HG02759 (cell line): ENCODE measurements around the gene PPP3R1.
A peak's percentile ranks its signal among the peaks of the same experiment; 100 is the strongest.

Experiments used
- ATAC-seq: cut with Tn5 transposase; IDR thresholded peaks from one replicate; pipeline ENCODE4 v1.9.1; 2021; ENCODE audit warnings: mild to moderate bottlenecking, moderate library complexity; ENCODE audit not compliant: unreplicated experiment

The PPP3R1 gene

DNA sequence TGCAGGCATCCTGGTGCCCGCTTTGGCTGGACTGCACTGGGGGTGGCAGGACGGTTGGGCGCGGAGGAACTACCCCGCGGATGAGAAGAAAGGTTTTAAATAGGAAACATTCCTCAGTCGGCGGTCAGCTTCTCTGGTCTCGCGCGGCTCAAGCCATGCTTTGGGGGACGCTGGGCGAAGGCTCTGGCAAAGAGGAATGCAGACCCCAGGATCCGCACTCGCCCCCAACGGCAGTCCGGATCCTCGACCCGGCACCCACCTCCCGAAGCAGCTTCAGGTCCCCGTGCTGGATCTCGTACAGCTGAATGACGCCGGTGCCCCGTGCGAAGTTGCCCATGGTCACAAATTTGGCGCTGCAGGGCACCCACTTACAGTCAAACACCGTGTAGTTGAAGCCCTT, 95.3 kb downstream of the PPP3R1 start:
- ATAC-seq = peak; percentile 27

DNA sequence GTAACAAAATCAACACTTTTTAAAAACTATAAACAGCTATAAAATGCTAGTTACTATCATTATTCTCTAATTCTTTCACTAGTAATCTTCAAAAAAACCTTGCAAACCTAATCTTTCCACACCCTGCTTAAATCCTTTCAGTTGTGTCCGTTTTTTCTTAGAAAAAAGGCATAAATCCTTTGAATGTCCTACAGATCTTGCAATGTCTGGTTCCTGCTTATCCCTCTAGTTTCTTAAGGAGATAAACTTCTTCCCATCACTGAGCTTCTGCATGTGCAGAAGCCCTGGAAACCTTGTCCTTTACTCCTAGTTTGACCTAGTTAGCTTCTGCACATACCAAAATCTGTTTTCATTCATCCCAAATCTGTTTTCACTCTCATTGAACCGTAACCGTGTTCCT, 95.9 kb downstream of the PPP3R1 start:
- ATAC-seq = no peak

DNA sequence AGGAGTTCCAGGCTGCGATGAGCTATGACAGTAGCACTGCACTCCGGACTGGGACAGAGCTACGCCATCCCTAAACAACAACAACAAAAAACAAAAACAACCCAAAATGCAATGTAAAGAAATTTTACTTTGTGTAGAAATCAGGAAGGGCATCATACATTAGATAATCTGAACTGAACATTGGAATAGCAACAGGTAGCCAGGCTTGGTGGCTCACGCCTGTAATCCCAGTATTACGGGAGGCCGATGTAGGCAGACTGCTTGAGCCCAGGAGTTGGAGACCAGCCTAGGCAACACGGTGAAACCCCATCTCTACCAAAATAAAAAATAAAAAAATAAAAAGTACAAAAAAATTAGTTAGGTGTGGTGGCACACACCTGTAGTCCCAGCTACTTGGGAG, 96.7 kb downstream of the PPP3R1 start:
- no peak for ATAC-seq

DNA sequence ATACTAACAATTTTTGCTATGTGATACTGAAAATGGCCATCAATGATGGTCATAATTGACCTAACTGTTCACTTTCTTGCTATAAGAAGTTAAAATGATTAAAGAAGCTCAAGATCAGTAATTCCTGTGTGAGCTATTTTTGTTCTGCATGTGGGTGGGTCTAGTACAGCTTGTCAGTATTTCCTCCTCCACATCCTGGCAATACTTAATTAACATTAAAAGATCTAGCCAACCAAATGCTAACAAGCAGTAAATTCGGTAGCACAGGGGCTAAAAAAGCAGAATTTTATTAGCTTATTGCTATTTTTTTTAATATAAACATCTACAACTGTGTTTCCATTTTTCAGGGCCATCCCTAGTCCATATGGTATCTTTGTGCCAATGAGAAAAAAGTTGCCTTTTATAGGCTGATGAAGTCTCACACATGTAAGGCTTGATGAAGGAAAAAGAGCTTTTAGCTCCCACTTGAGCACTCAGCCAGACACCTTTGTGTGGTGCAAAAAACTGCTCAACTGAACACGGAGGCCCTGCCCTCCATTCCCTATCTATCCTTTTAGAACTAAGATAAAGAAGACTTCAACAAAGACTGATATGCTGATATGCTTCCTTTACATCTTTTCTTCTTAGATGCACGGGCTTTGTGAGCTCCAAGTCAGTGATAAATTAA, 99.5 kb downstream of the PPP3R1 start:
- no peak for ATAC-seq

DNA sequence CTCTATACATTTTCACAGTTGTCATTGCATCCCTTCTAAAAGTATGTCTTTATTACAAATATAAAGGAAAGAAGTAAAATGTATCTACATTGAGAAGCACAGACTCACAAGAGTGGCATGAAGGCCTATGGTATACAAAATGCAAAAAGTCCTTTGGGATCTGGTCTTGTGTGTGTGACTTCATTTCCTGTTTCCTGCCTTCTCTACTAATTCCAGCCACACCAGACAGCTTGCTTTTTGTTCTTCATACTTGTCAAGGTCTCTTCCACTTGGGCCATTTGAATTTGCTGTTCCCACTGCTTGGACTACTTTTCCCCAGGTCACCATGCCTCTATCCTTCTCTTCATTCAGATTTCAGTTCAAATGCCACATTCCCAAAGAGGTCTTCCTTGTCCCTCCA, 101.3 kb downstream of the PPP3R1 start:
- no peak for ATAC-seq

DNA sequence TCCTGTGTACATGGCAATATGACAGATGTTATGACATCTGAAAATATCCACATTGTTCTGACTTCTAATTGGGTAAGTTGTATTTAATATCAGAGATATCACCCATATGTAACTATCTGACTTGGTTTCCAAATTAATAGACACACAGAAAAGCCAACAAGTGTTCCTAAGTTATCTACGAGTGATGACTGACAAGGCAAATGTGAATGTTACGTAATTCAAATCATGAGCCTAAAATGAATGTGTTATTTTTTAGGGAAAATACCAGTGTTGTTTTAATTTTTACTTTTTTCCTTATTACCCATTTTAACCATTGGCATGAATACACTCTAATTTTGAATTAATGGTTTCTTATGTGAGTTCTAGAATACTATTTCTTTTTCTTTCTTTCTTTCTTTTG, 110.5 kb downstream of the PPP3R1 start:
- ATAC-seq = no peak

DNA sequence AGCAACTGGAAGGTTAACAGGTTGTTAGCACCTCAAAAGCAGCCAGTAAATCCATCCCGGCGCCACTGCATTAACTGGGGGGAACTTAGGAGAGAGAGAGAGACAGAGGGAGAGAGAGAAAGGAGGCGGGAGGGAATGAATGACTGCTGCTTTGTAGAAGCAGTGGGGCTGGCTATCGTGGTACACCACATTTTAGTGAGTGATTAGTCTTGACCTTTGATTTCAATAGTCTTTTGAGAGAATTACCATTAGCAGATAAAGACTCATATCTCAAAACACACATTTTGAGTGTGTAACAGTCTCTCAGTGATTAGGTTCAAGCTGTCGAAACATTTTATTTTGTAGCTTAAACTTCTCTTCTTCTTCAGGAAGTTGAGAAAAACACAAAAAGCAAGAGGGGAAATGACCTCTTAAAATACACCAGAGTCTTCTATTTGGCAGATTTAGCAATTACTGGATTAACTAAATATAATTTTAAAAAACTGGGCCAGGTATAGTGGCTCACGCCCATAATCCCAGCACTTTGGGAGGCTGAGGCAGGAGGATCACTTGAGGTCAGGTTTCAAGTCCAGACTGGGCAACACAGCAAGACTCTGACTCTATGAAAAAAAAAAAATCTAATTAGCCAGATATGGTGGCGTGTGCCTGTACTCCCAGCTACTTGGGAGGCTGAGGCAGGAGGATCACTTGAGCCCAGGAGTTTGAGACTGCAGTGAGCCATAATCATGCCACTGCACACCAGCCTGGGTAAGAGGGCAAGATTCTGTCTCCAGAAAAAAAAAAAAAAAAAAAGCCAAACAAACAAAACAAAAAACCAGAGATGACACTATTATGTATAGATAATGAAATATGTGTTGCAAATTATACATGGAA, 116.6 kb downstream of the PPP3R1 start:
- ATAC-seq = no peak

DNA sequence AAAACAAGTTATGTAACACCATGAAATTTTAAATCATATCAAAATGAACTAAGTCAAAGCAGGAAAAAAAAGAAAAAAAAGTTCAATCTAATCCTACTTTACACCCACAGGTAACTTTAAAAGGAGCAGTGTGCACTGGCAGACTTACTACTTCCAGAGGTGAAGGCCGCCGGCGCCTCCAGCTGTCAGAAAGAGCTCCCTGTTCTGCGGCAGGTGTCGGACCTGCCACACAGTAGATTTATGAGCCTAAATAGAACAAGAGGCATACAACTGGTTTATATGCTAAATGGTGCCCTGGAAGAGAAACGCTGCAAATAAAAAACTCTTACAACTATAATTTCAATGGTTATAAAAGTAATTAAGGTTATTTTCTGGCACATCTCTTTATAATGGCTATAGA, 117.8 kb downstream of the PPP3R1 start:
- ATAC-seq = no peak

DNA sequence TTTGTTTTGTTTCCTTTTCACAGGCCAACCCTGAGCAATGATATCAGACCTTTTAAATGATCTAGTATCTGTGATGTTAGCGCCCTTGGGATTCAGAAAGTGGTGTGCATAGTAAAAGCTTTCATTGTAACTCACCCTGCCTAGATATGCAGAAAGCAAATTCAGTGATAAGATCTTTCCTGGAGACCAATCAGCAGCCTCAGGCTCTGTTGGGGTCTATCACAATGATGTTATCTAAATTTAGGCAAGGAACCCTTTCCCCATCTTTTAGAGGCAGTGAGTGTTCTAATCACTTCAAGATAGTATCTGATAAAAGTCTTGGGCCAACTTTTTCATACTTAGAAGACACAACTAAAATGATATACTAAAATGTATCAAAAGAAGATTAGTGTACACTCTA, 118.2 kb downstream of the PPP3R1 start:
- ATAC-seq = no peak
